T follicular helper cell (primary cell): Measurements from ENCODE around the gene RCAN1.
"Not testable (repeated sequence)": the region's sequence is repeated elsewhere in the genome, so short reads cannot be mapped to it uniquely, and the experiment has no call there.

Source experiments
- DNase-seq: peaks from one replicate; pipeline ENCODE4 v3.0.0-alpha.2; 2020; ENCODE audit warnings: low read depth

RCAN1 gene

GRCh38 chr21:34621434-34622350 is 6.8 kb upstream of the RCAN1 start:
- DNase-seq: no peak

- no peak for DNase-seq
Observed at GRCh38 chr21:34619841-34620665, 5.1 kb upstream of the RCAN1 start.

- DNase-seq: no peak
Observed at GRCh38 chr21:34618941-34619340, 4.0 kb upstream of the RCAN1 start.

- DNase-seq: no peak
Observed at GRCh38 chr21:34617753-34618339, 2.9 kb upstream of the RCAN1 start.

GRCh38 chr21:34615487-34615814 is 538 bp upstream of the RCAN1 start:
- no peak for DNase-seq

- no peak for DNase-seq
Observed at GRCh38 chr21:34613679-34614627, 960 bp downstream of the RCAN1 start.

GRCh38 chr21:34612557-34612956 is 2.4 kb downstream of the RCAN1 start:
- DNase-seq: no peak

- DNase-seq: no peak
Observed at GRCh38 chr21:34612056-34612455, 2.9 kb downstream of the RCAN1 start.

GRCh38 chr21:34611528-34611927 is 3.4 kb downstream of the RCAN1 start:
- no peak for DNase-seq

- no peak for DNase-seq
Observed at GRCh38 chr21:34609933-34610549, 4.9 kb downstream of the RCAN1 start.

- DNase-seq: no peak
Observed at GRCh38 chr21:34609244-34609932, 5.5 kb downstream of the RCAN1 start.

GRCh38 chr21:34607376-34607775 is 7.5 kb downstream of the RCAN1 start:
- DNase-seq: not testable (repeated sequence)

GRCh38 chr21:34606621-34607020 is 8.3 kb downstream of the RCAN1 start:
- DNase-seq: no peak

- no peak for DNase-seq
Observed at GRCh38 chr21:34606051-34606450, 8.9 kb downstream of the RCAN1 start.

- not testable (repeated sequence) for DNase-seq
Observed at GRCh38 chr21:34604956-34605355, 10.0 kb downstream of the RCAN1 start.

GRCh38 chr21:34604556-34604955 is 10.4 kb downstream of the RCAN1 start:
- DNase-seq: no peak

GRCh38 chr21:34603710-34604057 is 11.2 kb downstream of the RCAN1 start:
- no peak for DNase-seq

GRCh38 chr21:34603002-34603709 is 11.8 kb downstream of the RCAN1 start:
- peak; percentile 16 for DNase-seq

GRCh38 chr21:34602061-34602460 is 12.9 kb downstream of the RCAN1 start:
- DNase-seq: no peak

GRCh38 chr21:34599534-34600101 is 15.3 kb downstream of the RCAN1 start:
- no peak for DNase-seq
